ENCODE measurements around the gene HIC1.

DNA sequence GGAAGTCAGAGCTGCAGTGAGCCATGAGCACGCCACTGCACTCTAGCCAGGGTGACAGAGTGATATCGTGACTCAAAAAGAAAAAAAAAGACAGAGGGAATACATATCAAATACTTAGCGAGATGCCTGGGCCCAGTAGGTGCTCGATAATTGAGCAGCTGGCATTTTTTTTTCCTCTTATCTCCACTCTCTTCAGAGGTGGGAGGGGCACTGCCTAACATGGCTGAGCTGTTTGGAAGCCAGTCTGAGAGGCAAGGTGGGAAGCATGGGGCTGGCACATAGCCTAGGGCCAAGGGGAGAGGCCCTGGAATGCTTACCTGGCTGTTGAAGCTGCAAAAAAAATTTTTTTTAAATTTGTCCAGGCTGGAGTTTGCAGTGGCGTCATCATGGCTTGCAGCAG lies 38.4 kb downstream of the HIC1 start:
- TF ChIP-seq, protein P1, sequence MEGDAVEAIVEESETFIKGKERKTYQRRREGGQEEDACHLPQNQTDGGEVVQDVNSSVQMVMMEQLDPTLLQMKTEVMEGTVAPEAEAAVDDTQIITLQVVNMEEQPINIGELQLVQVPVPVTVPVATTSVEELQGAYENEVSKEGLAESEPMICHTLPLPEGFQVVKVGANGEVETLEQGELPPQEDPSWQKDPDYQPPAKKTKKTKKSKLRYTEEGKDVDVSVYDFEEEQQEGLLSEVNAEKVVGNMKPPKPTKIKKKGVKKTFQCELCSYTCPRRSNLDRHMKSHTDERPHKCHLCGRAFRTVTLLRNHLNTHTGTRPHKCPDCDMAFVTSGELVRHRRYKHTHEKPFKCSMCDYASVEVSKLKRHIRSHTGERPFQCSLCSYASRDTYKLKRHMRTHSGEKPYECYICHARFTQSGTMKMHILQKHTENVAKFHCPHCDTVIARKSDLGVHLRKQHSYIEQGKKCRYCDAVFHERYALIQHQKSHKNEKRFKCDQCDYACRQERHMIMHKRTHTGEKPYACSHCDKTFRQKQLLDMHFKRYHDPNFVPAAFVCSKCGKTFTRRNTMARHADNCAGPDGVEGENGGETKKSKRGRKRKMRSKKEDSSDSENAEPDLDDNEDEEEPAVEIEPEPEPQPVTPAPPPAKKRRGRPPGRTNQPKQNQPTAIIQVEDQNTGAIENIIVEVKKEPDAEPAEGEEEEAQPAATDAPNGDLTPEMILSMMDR (conservative IDR thresholded peaks at IDR 0.05 in 1 of 2, IDR thresholded peaks at IDR 0.05 in 1 of 2; ENCODE audit: extremely low read depth in 1 of 2, insufficient read depth in 1 of 2, low read depth in 1 of 2, low read length in 2 of 2): no peak
- no peak for TF ChIP-seq EZH2 (IDR thresholded peaks at IDR 0.05; ENCODE audit: borderline replicate concordance, low read length)
